Glomerular visceral epithelial cell (primary cell): ENCODE results near the gene KIF26B.

ENCODE experiments used
- DNase-seq: peaks from one replicate; pipeline ENCODE4 v3.0.0-alpha.2; 2016; ENCODE audit errors: extremely low spot score

KIF26B gene

GRCh38 chr1:245679821-245680780 lies 525.3 kb downstream of the KIF26B start:
- DNase-seq, result no peak

- no peak for DNase-seq
Observed at GRCh38 chr1:245682638-245683628, 528.1 kb downstream of the KIF26B start.

- DNase-seq, result no peak
Observed at GRCh38 chr1:245683676-245684075, 528.9 kb downstream of the KIF26B start.

- DNase-seq, result no peak
Observed at GRCh38 chr1:245684166-245684565, 529.4 kb downstream of the KIF26B start.

GRCh38 chr1:245684571-245684970 lies 529.8 kb downstream of the KIF26B start:
- DNase-seq, result no peak

- DNase-seq, result no peak
Observed at GRCh38 chr1:245685111-245685810, 530.5 kb downstream of the KIF26B start.

- no peak for DNase-seq
Observed at GRCh38 chr1:245686006-245686405, 531.2 kb downstream of the KIF26B start.

DNA sequence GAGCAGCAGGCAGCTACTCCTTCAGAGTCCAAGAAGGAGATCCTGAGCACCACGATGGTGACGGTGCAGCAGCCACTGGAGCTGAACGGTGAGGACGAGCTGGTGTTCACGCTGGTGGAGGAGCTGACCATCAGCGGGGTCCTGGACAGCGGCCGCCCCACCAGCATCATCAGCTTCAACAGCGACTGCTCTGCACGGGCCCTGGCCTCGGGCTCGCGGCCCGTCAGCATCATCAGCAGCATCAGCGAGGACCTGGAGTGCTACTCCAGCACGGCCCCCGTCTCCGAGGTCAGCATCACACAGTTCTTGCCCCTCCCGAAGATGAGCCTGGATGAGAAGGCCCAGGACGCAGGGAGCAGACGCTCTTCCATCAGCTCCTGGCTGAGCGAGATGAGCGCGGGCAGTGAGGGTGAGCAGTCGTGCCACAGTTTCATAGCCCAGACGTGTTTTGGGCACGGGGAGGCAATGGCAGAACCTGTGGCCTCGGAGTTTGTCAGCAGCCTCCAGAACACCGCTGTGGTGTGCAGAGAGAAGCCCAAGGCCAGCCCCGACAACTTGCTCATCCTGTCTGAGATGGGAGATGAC lies 531.8 kb downstream of the KIF26B start:
- DNase-seq, result no peak

GRCh38 chr1:245687152-245687635 lies 532.4 kb downstream of the KIF26B start:
- DNase-seq, result no peak

DNA sequence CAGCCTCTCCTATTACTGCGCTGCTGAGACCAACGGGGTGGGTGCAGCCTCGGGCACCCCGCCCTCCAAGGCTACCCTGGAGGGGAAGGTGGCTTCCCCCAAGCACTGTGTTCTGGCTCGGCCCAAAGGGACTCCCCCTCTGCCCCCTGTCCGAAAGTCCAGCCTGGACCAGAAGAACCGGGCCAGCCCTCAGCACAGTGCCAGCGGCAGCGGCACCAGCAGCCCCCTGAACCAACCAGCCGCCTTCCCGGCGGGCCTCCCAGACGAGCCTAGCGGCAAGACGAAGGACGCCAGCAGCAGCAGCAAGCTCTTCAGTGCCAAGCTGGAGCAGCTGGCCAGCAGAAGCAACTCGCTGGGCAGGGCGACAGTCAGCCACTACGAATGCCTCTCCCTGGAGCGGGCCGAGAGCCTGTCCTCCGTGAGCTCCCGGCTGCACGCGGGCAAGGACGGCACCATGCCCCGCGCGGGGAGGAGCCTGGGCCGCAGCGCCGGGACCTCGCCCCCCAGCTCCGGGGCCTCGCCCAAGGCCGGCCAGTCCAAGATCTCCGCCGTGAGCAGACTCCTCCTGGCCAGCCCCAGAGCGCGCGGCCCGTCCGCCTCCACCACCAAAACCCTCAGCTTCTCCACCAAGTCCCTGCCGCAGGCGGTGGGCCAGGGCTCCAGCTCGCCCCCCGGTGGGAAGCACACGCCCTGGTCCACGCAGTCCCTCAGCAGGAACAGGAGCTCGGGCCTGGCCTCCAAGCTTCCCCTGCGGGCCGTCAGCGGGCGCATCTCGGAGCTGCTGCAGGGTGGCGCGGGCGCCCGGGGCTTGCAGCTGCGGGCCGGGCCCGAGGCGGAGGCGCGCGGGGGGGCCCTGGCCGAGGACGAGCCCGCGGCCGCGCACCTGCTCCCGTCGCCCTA lies 533.1 kb downstream of the KIF26B start:
- no peak for DNase-seq

- DNase-seq, result no peak
Observed at GRCh38 chr1:245688536-245689453, 534.0 kb downstream of the KIF26B start.

DNA sequence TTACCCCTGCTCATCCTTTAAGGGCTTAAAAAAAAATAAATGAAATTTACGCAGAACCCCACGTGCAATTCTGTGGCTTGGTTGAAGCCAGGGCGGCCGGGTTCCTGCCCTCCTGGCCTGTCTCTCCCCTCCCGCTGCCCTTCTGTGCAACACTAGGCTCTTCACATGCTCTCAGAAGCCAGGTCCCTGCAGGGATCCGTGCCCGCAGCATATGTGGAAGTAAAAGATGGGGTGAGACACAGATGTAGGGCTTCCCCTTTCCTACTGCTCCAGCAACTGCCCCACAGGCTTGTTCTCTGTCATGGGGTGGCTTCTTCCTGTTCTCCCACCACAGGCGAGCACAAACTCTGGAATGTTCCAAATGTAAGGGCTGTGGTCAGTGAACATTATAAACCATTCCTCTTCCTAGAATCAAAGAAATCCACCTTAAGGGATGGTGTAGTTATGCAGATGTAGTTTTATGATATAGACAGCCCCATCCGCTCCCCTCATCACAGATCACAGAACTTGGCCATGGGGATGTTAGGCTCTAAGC lies 535.4 kb downstream of the KIF26B start:
- no peak for DNase-seq

DNA sequence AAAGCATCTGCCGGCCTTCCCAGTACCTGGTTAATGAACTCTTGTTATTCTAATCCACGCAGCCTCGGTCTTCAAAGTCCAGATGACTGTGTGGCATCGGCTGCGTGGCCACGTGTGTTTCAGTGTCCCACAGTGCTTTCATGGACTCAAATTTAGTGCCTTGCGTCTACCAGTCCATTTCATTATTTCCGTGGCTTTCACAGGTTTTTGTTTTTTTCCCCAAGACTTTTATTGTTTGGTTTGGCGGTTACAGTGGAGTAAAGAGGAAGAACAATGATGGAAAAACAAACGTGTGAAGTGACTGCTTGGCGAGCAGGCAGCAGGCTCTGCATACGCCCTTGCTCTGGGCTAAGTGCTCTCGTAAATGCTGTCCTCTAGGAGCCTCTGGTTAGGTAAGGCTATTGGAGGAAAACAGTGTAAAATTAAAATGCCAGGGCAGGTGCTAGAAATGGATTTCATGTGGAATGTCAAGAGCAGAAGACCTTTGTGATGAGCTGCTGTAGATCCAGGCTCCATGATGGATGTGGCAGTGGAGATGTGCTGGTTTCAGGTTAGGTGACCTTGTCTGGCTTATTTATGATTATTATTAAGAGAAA lies 536.3 kb downstream of the KIF26B start:
- no peak for DNase-seq

DNA sequence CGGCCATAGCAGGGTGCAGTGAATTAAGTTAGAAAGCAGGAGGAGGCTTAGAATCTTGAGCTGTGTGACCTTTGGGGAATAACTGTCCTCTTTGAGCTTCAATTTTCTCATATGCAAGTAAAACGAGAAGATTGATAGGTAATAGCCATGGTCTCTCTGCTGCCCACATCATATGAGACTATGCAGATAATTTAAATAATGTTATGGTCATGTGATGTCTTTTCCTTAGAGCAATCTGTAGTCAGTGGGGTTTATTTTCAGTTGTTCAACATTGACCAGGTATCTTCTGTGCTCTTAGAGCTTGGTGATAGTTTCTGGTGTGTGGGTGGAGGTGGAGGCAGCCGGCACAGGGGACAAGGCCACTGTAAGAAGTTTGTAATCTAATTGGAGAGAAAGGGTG lies 537.1 kb downstream of the KIF26B start:
- DNase-seq, result no peak

DNA sequence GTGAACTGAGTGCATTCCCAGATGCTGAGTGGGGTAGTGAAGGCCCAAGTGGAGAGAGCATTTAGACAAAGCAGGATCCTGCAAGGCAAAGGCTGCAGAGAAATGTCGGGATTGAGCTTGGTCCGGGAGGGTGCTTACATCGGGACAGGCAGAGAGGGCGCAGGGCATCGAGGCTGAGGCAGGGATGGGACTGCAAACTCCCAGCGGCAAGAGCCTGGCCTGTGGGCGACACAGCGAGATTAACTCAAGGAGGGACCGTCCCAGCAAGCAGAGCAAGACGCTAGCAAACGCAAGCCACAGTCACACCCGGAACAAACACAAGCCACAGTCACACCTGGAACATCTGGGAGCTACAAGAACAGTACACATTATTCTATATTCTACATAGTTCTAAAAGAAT lies 537.5 kb downstream of the KIF26B start:
- DNase-seq, result no peak

- no peak for DNase-seq
Observed at GRCh38 chr1:245693116-245693793, 538.5 kb downstream of the KIF26B start.

DNA sequence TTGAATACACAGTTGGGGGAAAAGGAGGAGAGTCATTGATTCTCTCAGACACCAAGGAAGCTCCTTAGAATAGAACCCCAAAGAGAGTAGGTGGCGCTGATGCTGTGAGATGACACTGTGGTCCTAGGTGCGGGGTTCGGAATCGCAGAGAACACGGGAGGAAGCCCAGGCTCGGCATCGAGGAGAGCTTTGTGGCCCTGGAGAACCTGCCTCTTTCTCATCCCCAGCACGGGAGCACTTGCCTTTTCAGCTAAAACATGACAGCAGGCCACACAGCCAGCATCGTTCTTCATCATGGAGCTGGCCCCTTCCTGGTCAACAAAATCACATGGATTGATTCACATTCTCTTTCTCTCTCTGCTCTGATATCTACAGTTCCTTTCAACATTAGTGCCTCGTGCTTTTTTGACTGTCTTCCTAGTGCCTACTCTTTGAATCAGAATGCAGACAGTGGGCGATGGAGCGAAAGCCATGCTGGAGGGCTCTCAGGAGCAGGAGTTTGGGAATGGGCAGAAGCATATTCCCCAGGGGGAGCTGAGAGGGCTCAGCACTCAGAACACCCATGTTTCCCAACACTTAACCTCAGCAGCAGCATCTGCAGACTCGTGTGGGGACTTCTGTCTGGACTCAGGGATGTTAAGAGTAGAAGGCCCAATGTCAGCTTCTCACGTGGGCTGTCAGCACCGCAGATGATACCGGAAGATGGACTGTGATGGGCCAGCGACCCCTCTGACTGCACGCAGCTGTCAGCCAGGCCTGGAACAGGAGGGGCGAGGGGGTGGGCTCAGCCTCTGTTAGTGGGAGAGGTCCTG lies 539.4 kb downstream of the KIF26B start:
- no peak for DNase-seq
